K562 (cell line): Measurements from ENCODE around the gene GMNN. TPM values are rescaled to one million over a fixed set of nuclear protein-coding genes. Genes with fewer than 3 reads are reported as not detected.

Experiments used
- BRCA1 ChIP-seq, 2 experiments: fragments of 450-650 bp in 1 of 2; sonication (generic) in 1 of 2; formaldehyde crosslinking in 1 of 2; IDR thresholded peaks; 2 replicates each; pipeline versions ENCODE4 v1.5.0 to v1.6.1; 2017 to 2020; ENCODE audit warnings: mild to moderate bottlenecking in 1 of 2, missing genetic modification reagents in 1 of 2
- CREB3 ChIP-seq: fragments of 450-650 bp; conservative IDR thresholded peaks from 2 replicates; pipeline ENCODE4 v1.6.1; 2016; ENCODE audit warnings: missing genetic modification characterization, low read depth, mild to moderate bottlenecking, missing compliant biosample characterization, moderate library complexity
- CTCF ChIP-seq, 3 experiments: IDR thresholded peaks in 2 of 3; conservative IDR thresholded peaks in 1 of 3; 2 replicates each; pipeline ENCODE4 v1.5.1; 2011 to 2012; ENCODE audit warnings: low read length in 3 of 3, mild to moderate bottlenecking in 3 of 3, control low read depth in 2 of 3, improper control_type of control experiment in 1 of 3, inconsistent platforms in 1 of 3, low read depth in 1 of 3, mixed read lengths in 1 of 3, moderate library complexity in 1 of 3; ENCODE audit not compliant: insufficient read depth in 2 of 3
- CXXC5 ChIP-seq: fragments of 250-450 bp; sonication (Bioruptor Pico); IDR thresholded peaks from 2 replicates; pipeline ENCODE4 v1.8.0; 2022; ENCODE audit warnings: inconsistent platforms, mild to moderate bottlenecking, moderate library complexity
- EP300 ChIP-seq: IDR thresholded peaks from 2 replicates; pipeline ENCODE4 v1.6.1; 2012; ENCODE audit warnings: low read length, improper control_type of control experiment
- ESRRB ChIP-seq: fragments of 250-450 bp; sonication (Bioruptor Pico); IDR thresholded peaks from 2 replicates; pipeline ENCODE4 v1.5.0; 2020; ENCODE audit warnings: mild to moderate bottlenecking, moderate library complexity, borderline replicate concordance
- HDAC8 ChIP-seq: fragments of 450-650 bp; IDR thresholded peaks from 2 replicates; pipeline ENCODE4 v1.6.1; 2016; ENCODE audit warnings: mild to moderate bottlenecking, missing genetic modification characterization, moderate library complexity, missing compliant biosample characterization
- MEF2D ChIP-seq: conservative IDR thresholded peaks from 2 replicates; pipeline ENCODE4 v1.6.1; 2016; ENCODE audit warnings: low read depth, missing genetic modification characterization, missing compliant biosample characterization
- NFIX ChIP-seq: fragments of 250-450 bp; sonication (Bioruptor Pico); IDR thresholded peaks from 2 replicates; pipeline ENCODE4 v1.4.0; 2020; ENCODE audit warnings: low read depth, mild to moderate bottlenecking, moderate library complexity
- NR2C1 ChIP-seq, 2 experiments: fragments of 450-650 bp; IDR thresholded peaks; 2 replicates each; pipeline ENCODE4 v1.6.1; 2017; ENCODE audit warnings: mild to moderate bottlenecking in 2 of 2, antibody characterized with exemption in 1 of 2, inconsistent platforms in 1 of 2, missing compliant biosample characterization in 1 of 2, missing genetic modification characterization in 1 of 2
- PTRF ChIP-seq: fragments of 450-650 bp; IDR thresholded peaks from 2 replicates; pipeline ENCODE4 v1.6.1; 2016; ENCODE audit warnings: mild to moderate bottlenecking, missing genetic modification characterization, missing compliant biosample characterization
- PTTG1 ChIP-seq: fragments of 450-650 bp; IDR thresholded peaks from 2 replicates; pipeline ENCODE4 v1.6.1; 2016; ENCODE audit warnings: low read depth, mild to moderate bottlenecking, missing genetic modification characterization, missing compliant biosample characterization
- PYGO2 ChIP-seq: fragments of 450-650 bp; IDR thresholded peaks from 2 replicates; pipeline ENCODE4 v1.6.1; 2016; ENCODE audit warnings: mild to moderate bottlenecking, missing genetic modification characterization, moderate library complexity, missing compliant biosample characterization
- RBM25 ChIP-seq: fragments of 200-400 bp; formaldehyde crosslinking; IDR thresholded peaks from 2 replicates; pipeline ENCODE4 v1.6.1; 2018; ENCODE audit warnings: low read length, low read depth, moderate library complexity; ENCODE audit not compliant: severe bottlenecking
- SMAD4 ChIP-seq: fragments of 250-450 bp; sonication (Bioruptor Pico); conservative IDR thresholded peaks from 2 replicates; pipeline ENCODE4 v1.8.0; 2021; ENCODE audit warnings: inconsistent platforms, mild to moderate bottlenecking, moderate library complexity
- TEAD1 ChIP-seq, 2 experiments: fragments of 450-650 bp in 1 of 2; sonication (generic) in 1 of 2; formaldehyde crosslinking; IDR thresholded peaks; 2 replicates each; pipeline versions ENCODE4 v1.4.0 to v1.8.0; 2020 to 2022; ENCODE audit warnings: mild to moderate bottlenecking in 2 of 2, missing genetic modification reagents in 1 of 2
- TEAD2 ChIP-seq: fragments of 450-650 bp; IDR thresholded peaks from 2 replicates; pipeline ENCODE4 v1.6.1; 2016; ENCODE audit warnings: missing genetic modification characterization, control low read depth, missing compliant biosample characterization
- ZFPM2 ChIP-seq: fragments of 250-450 bp; sonication (Bioruptor Pico); IDR thresholded peaks from 2 replicates; pipeline ENCODE4 v1.5.1; 2022; ENCODE audit warnings: mild to moderate bottlenecking
- ZNF395 ChIP-seq: fragments of 200-800 bp; sonication (Bioruptor generic); IDR thresholded peaks from 2 replicates; pipeline ENCODE4 v1.6.1; 2017; ENCODE audit warnings: missing genetic modification characterization, missing compliant biosample characterization
- ZNF41 ChIP-seq: fragments of 250-450 bp; sonication (Bioruptor Pico); conservative IDR thresholded peaks from 2 replicates; pipeline ENCODE4 v1.4.0; 2020; ENCODE audit warnings: mild to moderate bottlenecking
- ZNF561 ChIP-seq: fragments of 450-650 bp; formaldehyde crosslinking; conservative IDR thresholded peaks from 2 replicates; pipeline ENCODE4 v1.4.0; 2020; ENCODE audit warnings: mild to moderate bottlenecking, moderate library complexity
- ZNF583 ChIP-seq: fragments of 250-450 bp; sonication (Bioruptor Pico); IDR thresholded peaks from 2 replicates; pipeline ENCODE4 v1.4.0; 2020
- ZNF668 ChIP-seq: fragments of 250-450 bp; sonication (Bioruptor Pico); IDR thresholded peaks from 2 replicates; pipeline ENCODE4 v1.8.0; 2022; ENCODE audit warnings: mild to moderate bottlenecking, inconsistent platforms
- ZNF75A ChIP-seq: fragments of 450-650 bp; formaldehyde crosslinking; IDR thresholded peaks from 2 replicates; pipeline ENCODE4 v1.4.0; 2020; ENCODE audit warnings: mild to moderate bottlenecking
- polyA plus RNA-seq, 8 experiments: library from polyadenylated mRNA; depleted of rRNA in 4 of 8; stranded (reverse) in 5 of 8; unstranded in 3 of 8; fragments of >200 nt; fragmentation: Nextera tagmentation in 2 of 8; fragmentation: Illumina TruSeq in 1 of 8; extraction: Ambion mirVana in 2 of 8; extraction: Trizol in 1 of 8; gene quantifications; 2 replicates each; pipeline versions ENCODE4 v1.2.1 to v1.2.3, GENCODE V29; 2011 to 2014; ENCODE audit warnings: inconsistent platforms in 1 of 8, missing spikeins in 1 of 8
- total RNA-seq, 7 experiments: library from RNA; depleted of rRNA in 6 of 7; stranded (reverse); fragments of >200 nt in 6 of 7; fragmentation: Illumina TruSeq in 2 of 7; extraction: Trizol in 2 of 7; gene quantifications; 2 replicates each; pipeline versions ENCODE4 v1.2.1 to v1.2.3, GENCODE V29; 2011 to 2021; ENCODE audit warnings: low replicate concordance in 1 of 7

GMNN gene
- total and polyA plus RNA-seq, 9 of the 15 experiments (the other 6 are each of a cell fraction or from before 2014, with no cell fraction given): 144 to 370 (median 210) TPM

- 0 out of 4 replicates have a peak, but pooled peaks of 1 of the 2 experiments have one; percentile 29 for TF ChIP-seq TEAD1 (CRISPR knock-in tag; IDR thresholded peaks at IDR 0.05)
- TF ChIP-seq ESRRB (CRISPR knock-in tag): no peak
- TF ChIP-seq ZFPM2 (CRISPR knock-in tag): no peak
- peak; percentile 75; the same call in 1 of the 2 replicates for TF ChIP-seq PTTG1 (tag)
- TF ChIP-seq NR2C1 (IDR thresholded peaks at IDR 0.05): no peak
- TF ChIP-seq NR2C1 (tag; IDR thresholded peaks at IDR 0.05): peak; percentile 47
- no peak for TF ChIP-seq ZNF561 (CRISPR knock-in tag)
- TF ChIP-seq CXXC5 (CRISPR knock-in tag): peak; percentile 47
- 0 out of 2 replicates have a peak, but pooled peaks have one; percentile 58 for TF ChIP-seq HDAC8 (tag)
- peak; percentile 85; the same call in 1 of the 2 replicates for TF ChIP-seq ZNF583
- no peak for TF ChIP-seq BRCA1 (IDR thresholded peaks at IDR 0.05)
- TF ChIP-seq BRCA1 (CRISPR knock-in tag; IDR thresholded peaks at IDR 0.05): no peak
- 0 out of 2 replicates have a peak, but pooled peaks have one; percentile 43 for TF ChIP-seq ZNF668 (CRISPR knock-in tag)
- TF ChIP-seq CREB3 (tag): peak; percentile 77; the same call in 1 of the 2 replicates
- peak; percentile 71; the same call in 1 of the 2 replicates for TF ChIP-seq MEF2D (tag)
- TF ChIP-seq EP300: no peak
- peak; percentile 49; the same call in 1 of the 2 replicates for TF ChIP-seq PYGO2 (tag)
- TF ChIP-seq TEAD2 (tag): peak; percentile 61; the same call in 1 of the 2 replicates
- no peak for TF ChIP-seq NFIX (CRISPR knock-in tag)
- TF ChIP-seq ZNF75A: no peak
- TF ChIP-seq PTRF (tag): peak; percentile 76; the same call in 1 of the 2 replicates
- peak; percentile 59 for TF ChIP-seq SMAD4 (CRISPR knock-in tag)
- TF ChIP-seq RBM25: no peak
- no peak for TF ChIP-seq CTCF (IDR thresholded peaks at IDR 0.05 in 2 of 3, conservative IDR thresholded peaks at IDR 0.05 in 1 of 3; ENCODE audit: insufficient read depth in 2 of 3, low read depth in 1 of 3, low read length in 3 of 3)
- TF ChIP-seq ZNF41: peak; percentile 81
- peak; percentile 33; the same call in 1 of the 2 replicates for TF ChIP-seq ZNF395 (CRISPR knock-in tag)
Measured at GRCh38 chr6:24759718-24760117, 15.0 kb upstream of the GMNN start (continued).
